Middle frontal gyrus (tissue), 1 donor: Measurements from ENCODE around the gene CAMK1.
"Not testable (repeated sequence)": the region's sequence is repeated elsewhere in the genome, so short reads cannot be mapped to it uniquely, and the experiment has no call there.

Source experiments
- DNase-seq: peaks from one replicate; pipeline ENCODE4 v3.0.0-alpha.2; 2015; ENCODE audit warnings: low spot score; ENCODE audit errors: extremely low spot score

Gene CAMK1

DNA sequence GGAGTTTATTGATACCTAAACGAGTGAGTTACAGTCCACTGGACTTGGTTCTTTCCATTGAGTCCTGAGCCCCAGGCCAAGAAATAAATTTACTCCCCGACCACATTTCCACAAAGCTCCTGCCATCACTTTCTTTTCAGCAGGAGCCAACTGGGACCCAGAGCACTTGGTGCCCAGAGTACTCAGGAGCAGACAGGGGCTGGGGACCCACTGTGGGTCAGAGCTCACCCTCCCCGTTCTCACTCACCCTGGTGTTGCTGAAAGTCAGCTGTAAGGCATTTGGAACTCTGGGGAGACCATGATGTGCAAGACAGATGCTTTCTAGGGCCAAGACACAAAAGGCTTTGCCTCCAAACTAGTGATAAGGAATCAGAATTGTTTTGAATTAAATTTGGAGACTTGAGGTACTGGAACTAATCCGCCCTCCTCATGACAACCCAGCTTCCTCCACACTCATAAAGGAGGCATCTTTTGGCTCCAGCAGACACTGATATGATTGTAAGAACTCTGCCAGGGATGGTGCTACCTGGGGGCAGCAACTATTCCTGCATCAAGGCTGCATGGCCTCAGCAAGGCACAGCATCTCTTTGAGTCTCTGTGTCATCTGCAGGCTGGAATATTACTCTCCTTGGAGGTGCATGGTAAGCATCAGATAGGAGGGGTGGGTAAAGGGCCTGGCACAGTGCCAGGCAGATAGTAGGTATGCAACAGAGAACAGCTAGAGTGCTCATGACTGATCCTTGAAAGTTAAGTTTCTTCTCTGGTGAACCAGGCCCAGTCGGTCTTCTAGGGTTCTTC is 7.3 kb upstream of the CAMK1 start:
- no peak for DNase-seq

DNA sequence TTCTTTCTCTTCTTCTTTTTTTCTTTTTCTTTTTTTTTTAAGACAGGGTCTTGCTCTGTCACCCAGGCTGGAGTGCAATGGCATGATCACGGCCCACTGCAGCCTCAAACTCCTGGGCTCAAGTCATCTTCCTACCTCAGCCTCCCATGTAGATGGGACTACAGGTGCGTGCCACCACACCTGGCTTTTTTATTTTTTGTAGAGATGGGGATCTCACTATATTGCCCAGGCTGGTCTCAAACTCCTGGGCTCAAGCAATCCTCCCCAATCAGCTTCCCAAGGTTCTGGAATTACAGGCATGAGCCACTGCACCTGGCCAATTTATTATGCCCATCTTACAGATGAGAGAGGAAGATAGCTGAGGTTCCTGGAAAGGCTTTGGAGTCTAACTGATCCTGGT is 1.3 kb upstream of the CAMK1 start:
- not testable (repeated sequence) for DNase-seq

DNA sequence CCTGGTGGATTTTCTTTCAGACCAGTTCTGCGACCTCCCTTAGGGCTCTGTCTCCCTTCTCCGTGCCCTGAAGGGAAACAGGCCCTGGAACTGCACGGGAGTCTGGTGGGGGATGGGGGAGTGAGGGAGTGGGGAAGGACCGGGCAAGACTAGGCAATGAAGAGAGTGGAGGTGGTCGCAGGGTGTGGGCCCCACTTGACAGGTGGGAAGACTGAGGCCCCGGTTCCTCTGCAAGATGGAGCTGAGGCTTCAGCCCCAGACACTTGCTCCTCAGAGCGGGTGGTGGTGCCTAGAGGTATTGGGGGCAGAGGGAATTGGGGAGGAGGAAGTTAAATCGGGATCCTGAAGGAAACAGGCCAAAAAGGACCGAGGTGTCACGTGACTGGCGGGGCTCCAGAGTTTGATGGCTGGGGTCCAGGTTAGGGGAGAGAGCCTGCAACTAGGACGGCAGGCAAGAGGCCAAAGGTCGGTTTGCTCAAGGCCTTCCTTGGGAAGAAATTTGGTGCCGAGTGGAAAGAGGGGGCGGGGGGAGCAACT is 597 bp upstream of the CAMK1 start:
- DNase-seq, result no peak

DNA sequence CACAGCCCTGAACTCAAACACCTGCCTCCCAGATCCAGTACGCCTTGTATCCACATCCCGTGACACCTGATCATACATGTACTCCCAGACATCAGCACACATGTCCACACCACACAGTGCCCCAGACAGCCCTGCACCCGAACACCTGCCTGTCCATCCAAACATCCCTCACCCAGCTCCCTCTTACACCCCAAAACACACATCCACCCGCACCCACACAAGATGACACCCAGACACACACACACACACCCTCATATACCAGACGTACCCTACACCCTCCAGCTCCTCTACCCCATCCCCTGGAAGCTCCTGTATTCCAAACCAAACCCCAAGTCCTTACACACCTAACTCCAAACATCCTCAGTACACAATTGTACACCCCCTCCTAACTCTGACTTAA is 735 bp downstream of the CAMK1 start:
- DNase-seq, result no peak

GRCh38 chr3:9768141-9768775 is 1.5 kb downstream of the CAMK1 start:
- DNase-seq, result no peak

- no peak for DNase-seq
Observed at GRCh38 chr3:9767418-9767817, 2.3 kb downstream of the CAMK1 start.

DNA sequence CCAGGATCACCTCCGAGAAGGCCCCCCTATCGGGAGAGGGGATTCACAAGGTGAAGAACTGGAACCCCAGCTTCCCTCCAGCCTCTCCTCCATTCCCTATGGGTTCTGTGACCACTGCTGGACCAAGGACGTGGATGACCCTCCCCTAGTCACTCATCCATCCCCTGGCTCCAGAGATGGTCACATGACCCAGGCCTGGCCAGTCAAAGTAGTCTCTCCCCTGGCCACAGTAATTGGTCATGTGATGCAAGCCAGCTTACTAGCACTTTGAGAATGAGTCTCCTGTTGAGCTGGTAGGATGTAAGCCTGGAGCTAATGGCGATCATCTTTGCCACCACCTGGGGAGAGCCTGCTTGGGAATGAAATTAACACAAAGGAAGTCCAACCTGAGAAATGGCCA is 3.9 kb downstream of the CAMK1 start:
- no peak for DNase-seq

DNA sequence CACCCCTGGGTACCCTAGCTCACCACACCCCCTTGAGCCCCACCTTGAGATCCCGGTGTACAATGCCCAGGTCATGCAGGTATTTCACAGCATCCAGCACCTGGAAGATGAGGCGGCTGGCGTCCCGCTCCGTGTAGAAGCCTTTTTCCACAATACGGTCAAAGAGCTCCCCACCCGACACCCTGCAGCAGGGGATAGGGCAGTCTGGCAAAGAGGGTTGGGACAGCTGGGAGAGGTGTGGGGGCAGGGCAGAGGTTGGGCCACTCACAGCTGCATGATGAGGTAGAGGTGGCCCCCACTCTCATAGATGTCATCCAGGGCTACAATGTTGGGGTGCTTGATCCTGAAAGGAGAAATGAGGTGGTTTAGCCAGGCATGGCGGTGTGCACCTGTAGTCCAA is 6.9 kb downstream of the CAMK1 start:
- DNase-seq, result no peak

- no peak for DNase-seq
Observed at GRCh38 chr3:9761919-9762318, 7.8 kb downstream of the CAMK1 start.

GRCh38 chr3:9760779-9761505 is 8.8 kb downstream of the CAMK1 start:
- DNase-seq, result no peak

DNA sequence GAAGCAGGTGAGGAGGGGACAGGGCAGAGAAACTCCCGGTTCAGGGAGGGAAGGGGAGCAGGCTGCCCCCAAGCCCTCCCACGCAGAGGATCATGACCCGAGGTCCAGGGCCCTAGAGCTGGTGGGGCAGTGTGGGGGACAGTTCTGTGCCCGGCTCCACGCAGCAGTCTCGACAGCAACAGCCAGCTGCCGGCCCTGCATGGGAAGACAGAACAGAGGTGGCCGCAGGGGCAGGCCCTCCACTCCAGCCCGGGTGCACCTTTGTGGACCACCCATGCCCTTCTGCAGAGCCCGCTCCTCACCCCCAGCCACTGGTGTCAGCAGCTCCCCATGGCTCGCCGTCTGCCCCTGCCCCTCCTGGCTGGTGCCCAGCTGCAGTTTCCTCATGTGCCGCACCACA is 12.3 kb downstream of the CAMK1 start:
- DNase-seq, result no peak

DNA sequence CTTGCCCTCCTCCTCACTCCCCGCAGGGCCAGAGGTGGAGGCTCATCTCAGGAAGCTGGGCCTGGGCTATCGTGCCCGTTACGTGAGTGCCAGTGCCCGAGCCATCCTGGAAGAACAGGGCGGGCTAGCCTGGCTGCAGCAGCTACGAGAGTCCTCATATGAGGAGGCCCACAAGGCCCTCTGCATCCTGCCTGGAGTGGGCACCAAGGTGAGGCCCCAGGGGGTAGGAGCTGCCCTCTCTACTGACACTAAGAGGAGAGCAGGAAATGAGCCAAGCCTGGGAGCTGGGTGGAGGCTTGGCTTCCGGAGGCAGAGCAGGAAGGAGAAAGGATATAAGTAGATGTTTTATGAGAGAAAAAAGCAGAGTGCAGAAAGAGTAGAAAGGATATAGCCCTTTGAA is 15.1 kb downstream of the CAMK1 start:
- no peak for DNase-seq

DNA sequence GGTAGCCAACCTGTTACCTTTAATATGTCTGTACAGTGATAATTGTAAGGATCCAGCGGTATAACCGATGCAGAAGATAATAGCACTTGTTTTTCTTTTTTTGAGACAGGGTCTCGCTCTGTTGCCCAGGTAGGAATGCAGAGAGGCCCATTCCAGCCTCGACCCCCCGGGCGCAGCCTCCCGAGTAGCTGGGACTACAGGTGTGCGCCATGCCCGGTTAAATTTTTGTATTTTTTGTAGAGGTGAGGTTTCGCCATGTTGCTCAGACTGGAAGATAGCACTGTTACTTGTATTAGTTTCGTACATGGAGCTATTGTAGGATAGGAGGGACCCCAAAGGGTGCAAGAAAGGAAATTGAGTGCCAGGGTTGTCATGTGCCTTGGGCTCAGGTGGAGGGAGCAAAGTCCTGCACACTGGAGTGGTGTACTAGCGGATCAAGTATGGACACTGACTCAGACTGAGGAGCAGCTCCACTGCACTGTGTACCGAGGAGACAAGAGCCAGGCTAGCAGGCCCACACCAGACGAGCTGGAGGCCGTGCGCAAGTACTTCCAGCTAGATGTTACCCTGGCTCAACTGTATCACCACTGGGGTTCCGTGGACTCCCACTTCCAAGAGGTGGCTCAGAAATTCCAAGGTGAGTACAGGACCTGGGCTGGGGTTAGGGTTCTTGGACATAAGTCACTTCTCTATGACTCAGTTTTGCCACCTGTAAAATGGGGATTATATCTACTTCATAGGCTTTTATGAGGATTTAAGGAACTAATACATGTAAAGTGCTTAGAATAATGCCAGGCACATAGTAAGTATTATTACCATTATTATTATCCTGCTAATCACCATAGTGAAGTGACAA is 19.0 kb downstream of the CAMK1 start:
- DNase-seq, result no peak

DNA sequence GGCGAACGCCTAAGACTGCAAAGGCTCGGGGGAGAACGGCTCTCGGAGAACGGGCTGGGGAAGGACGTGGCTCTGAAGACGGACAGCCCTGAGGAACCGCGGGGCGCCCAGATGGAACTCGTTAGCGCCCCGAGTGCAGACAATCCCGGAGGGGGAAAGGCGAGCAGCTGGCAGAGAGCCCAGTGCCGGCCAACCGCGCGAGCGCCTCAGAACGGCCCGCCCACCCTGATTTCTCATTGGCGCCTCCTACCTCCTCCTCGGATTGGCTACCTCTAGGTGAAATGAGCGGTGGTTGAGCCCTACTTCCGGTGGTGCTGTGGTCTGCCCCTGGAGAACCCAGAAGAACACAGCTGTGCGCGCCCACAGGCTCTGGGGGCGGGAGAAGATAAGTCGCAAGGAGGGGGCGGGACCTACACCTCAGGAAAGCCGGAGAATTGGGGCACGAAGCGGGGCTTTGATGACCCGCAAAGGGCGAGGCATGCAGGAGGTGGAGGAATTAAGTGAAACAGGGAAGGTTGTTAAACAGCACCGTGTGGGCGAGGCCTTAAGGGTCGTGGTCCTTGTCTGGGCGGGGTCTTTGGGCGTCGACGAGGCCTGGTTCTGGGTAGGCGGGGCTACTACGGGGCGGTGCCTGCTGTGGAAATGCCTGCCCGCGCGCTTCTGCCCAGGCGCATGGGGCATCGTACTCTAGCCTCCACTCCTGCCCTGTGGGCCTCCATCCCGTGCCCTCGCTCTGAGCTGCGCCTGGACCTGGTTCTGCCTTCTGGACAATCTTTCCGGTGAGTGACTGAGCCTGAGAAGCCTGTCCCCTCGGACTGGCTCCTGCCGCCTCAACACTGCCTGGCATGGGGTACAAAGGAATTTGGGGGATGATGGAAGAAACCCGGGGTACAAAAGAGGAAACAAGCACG is 19.8 kb downstream of the CAMK1 start, which contains the start of gene OGG1:
Gene OGG1 (plus strand): TSS at position 308 of the 911 bp plus-strand sequence. CDS start 335 bp downstream, at position 643.
- peak; percentile 94 for DNase-seq

GRCh38 chr3:9749296-9749644 is 20.5 kb downstream of the CAMK1 start:
- no peak for DNase-seq

DNA sequence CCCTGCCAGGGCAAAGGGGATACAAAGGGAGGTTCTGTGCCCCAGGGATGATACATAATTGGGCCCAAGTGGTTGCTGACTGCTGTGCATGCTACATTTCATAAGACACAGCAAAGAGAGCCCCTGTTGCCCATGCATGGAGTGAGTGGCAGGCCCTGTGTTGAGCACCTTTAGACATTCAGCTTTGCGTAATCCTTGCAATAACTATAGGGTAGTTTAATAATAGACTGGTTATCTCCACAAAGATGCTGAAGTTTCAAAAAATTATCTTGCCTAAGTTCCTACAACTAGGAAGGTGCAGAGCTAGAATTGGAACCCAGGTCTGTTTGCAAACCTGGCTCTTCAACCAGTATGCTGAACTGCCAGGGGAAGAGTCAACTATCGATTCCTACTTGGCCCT is 21.7 kb downstream of the CAMK1 start:
- no peak for DNase-seq

- DNase-seq, result no peak
Observed at GRCh38 chr3:9747267-9747666, 22.5 kb downstream of the CAMK1 start.

DNA sequence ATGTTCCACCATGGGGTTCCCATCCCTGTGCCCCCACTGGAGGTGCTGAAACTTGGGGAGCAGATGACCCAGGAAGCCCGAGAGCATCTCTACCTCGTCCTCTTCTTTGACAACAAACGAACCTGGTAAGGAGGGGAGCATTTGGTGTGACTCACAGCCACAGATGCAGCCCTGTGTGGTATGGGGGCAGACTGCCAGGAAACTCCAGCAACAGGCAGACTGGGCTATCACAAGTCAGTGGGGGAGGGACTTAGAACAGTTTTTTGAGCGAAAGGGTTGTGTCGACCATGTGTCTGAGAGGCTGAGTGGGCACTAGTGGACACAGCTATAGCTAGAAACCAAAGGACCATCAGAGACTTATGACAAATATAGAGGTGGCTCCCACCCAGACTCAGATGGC is 23.4 kb downstream of the CAMK1 start:
- no peak for DNase-seq

- DNase-seq, result no peak
Observed at GRCh38 chr3:9745521-9745920, 24.2 kb downstream of the CAMK1 start.

- no peak for DNase-seq
Observed at GRCh38 chr3:9744162-9744561, 25.6 kb downstream of the CAMK1 start.
